T-helper 17 cell (primary cell): ENCODE data around the gene NKX2-3. TPM values are rescaled to one million over a fixed set of nuclear protein-coding genes. Genes with fewer than 3 reads are reported as not detected.

Experiments
- ATAC-seq: fragments of 150-1000 bp; cut with Tn5 transposase; 2 replicates; pipeline ENCODE4 v1.10.0; 2021; ENCODE audit warnings: mild to moderate bottlenecking, moderate library complexity
- DNase-seq, 3 donors: peaks; one replicate each; pipeline versions ENCODE4 v3.0.0 to v3.0.0-alpha.2; 2020 to 2021
- H3K9me3 ChIP-seq: one replicate; pipeline ENCODE4 v1.7.0; 2013; ENCODE audit warnings: low read length, mild to moderate bottlenecking; ENCODE audit not compliant: control insufficient read depth, poor library complexity, severe bottlenecking
- H3K27ac Mint-ChIP-seq: one replicate; pipeline ENCODE4 v1.8.0; 2022; ENCODE audit warnings: mild to moderate bottlenecking, moderate library complexity, mixed read lengths
- H3K27me3 Mint-ChIP-seq: one replicate; pipeline ENCODE4 v1.8.0; 2022; ENCODE audit warnings: mixed read lengths
- H3K36me3 Mint-ChIP-seq: one replicate; pipeline ENCODE4 v1.8.0; 2022; ENCODE audit warnings: low read depth, mixed read lengths
- H3K4me1 Mint-ChIP-seq: one replicate; pipeline ENCODE4 v1.8.0; 2022; ENCODE audit warnings: mild to moderate bottlenecking, mixed read lengths
- H3K4me3 Mint-ChIP-seq: one replicate; pipeline ENCODE4 v1.8.0; 2022; ENCODE audit warnings: mild to moderate bottlenecking, moderate library complexity, mixed read lengths
- total RNA-seq, 4 donors: library from RNA in 2 of 4; stranded (reverse) in 2 of 4; gene quantifications; one replicate each; pipeline ENCODE4 v1.2.3 and lab custom pipeline; 2022 to 2026

Gene NKX2-3
- total RNA-seq, 2 donors from 2014 or later: not detected

GRCh38 chr10:99521765-99522469, 10.8 kb upstream of the NKX2-3 start:
- H3K9me3 ChIP-seq: no peaks in the 10 kb centered on the region
- Mint-ChIP-seq H3K4me3 (no peak overlapping the region), H3K36me3 (peaks cover 3% of the 10 kb centered on the region), H3K4me1 (peaks cover 6% of the 10 kb centered on the region), H3K27me3 (peaks cover 80% of the 10 kb centered on the region), H3K27ac (no peak overlapping the region)
- no peak for ATAC-seq
- DNase-seq: no peak

- no peak for ATAC-seq
Measured at GRCh38 chr10:99522470-99523250, 10.1 kb upstream of the NKX2-3 start.

GRCh38 chr10:99523251-99523773, 9.4 kb upstream of the NKX2-3 start:
- DNase-seq (no peak), ATAC-seq (no peak)
- Mint-ChIP-seq H3K4me1 (peaks cover 6% of the 10 kb centered on the region), H3K36me3 (peaks cover 3% of the 10 kb centered on the region), H3K27me3 (peaks cover 83% of the 10 kb centered on the region), H3K27ac (no peak overlapping the region), H3K4me3 (peak overlapping the region; percentile 68)
- H3K9me3 ChIP-seq: no peaks in the 10 kb centered on the region

More at GRCh38 chr10:99522470-99523250, 10.1 kb upstream of the NKX2-3 start:
- Mint-ChIP-seq H3K4me3 (peak overlapping the region; percentile 68), H3K27ac (no peak overlapping the region), H3K4me1 (peaks cover 6% of the 10 kb centered on the region), H3K36me3 (peaks cover 3% of the 10 kb centered on the region), H3K27me3 (peaks cover 81% of the 10 kb centered on the region)
- DNase-seq: no peak
- no peaks in the 10 kb centered on the region for H3K9me3 ChIP-seq

- peaks cover 87% of the 10 kb centered on the region for H3K27me3 Mint-ChIP-seq
Measured at GRCh38 chr10:99524050-99524666, 8.6 kb upstream of the NKX2-3 start.

GRCh38 chr10:99524736-99525380, 7.9 kb upstream of the NKX2-3 start:
- H3K4me1 Mint-ChIP-seq: peaks cover 10% of the 10 kb centered on the region
- H3K9me3 ChIP-seq: no peaks in the 10 kb centered on the region
- DNase-seq: no peak
- no peak overlapping the region for H3K27ac Mint-ChIP-seq
- ATAC-seq: no peak
- H3K27me3 Mint-ChIP-seq: peaks cover 87% of the 10 kb centered on the region
- no peak overlapping the region for H3K4me3 Mint-ChIP-seq
- H3K36me3 Mint-ChIP-seq: peaks cover 4% of the 10 kb centered on the region

More at GRCh38 chr10:99524050-99524666, 8.6 kb upstream of the NKX2-3 start:
- H3K9me3 ChIP-seq: no peaks in the 10 kb centered on the region
- Mint-ChIP-seq H3K4me1 (peaks cover 8% of the 10 kb centered on the region), H3K4me3 (no peak overlapping the region), H3K36me3 (peaks cover 3% of the 10 kb centered on the region), H3K27ac (no peak overlapping the region)
- DNase-seq: no peak
- no peak for ATAC-seq

- Mint-ChIP-seq H3K4me3 (no peak overlapping the region), H3K27me3 (peaks cover 87% of the 10 kb centered on the region), H3K27ac (no peak overlapping the region), H3K36me3 (peaks cover 6% of the 10 kb centered on the region), H3K4me1 (peaks cover 18% of the 10 kb centered on the region)
- ATAC-seq (no peak), DNase-seq (no peak)
- H3K9me3 ChIP-seq: no peaks in the 10 kb centered on the region
Measured at GRCh38 chr10:99525897-99526296, 6.8 kb upstream of the NKX2-3 start.

- H3K36me3 Mint-ChIP-seq: peaks cover 6% of the 10 kb centered on the region
- no peak for ATAC-seq
- H3K4me3 Mint-ChIP-seq: no peak overlapping the region
Measured at GRCh38 chr10:99526861-99527504, 5.8 kb upstream of the NKX2-3 start.

GRCh38 chr10:99527526-99528493, 4.9 kb upstream of the NKX2-3 start:
- Mint-ChIP-seq H3K36me3 (peaks cover 6% of the 10 kb centered on the region), H3K27me3 (peaks cover 90% of the 10 kb centered on the region), H3K4me1 (peaks cover 20% of the 10 kb centered on the region), H3K27ac (no peak overlapping the region), H3K4me3 (no peak overlapping the region)
- ATAC-seq (no peak), DNase-seq (no peak)
- H3K9me3 ChIP-seq: no peaks in the 10 kb centered on the region

More at GRCh38 chr10:99526861-99527504, 5.8 kb upstream of the NKX2-3 start:
- Mint-ChIP-seq H3K27me3 (peaks cover 89% of the 10 kb centered on the region), H3K4me1 (peaks cover 18% of the 10 kb centered on the region), H3K27ac (no peak overlapping the region)
- H3K9me3 ChIP-seq: no peaks in the 10 kb centered on the region
- DNase-seq: no peak

GRCh38 chr10:99528494-99529441, 4.0 kb upstream of the NKX2-3 start:
- H3K27ac Mint-ChIP-seq: no peak overlapping the region
- no peak overlapping the region for H3K4me3 Mint-ChIP-seq
- H3K4me1 Mint-ChIP-seq: peaks cover 19% of the 10 kb centered on the region
- H3K9me3 ChIP-seq: no peaks in the 10 kb centered on the region
- ATAC-seq (no peak), DNase-seq (no peak)
- H3K36me3 Mint-ChIP-seq: peaks cover 10% of the 10 kb centered on the region
- H3K27me3 Mint-ChIP-seq: peaks cover 92% of the 10 kb centered on the region

- H3K4me1 Mint-ChIP-seq: peaks cover 19% of the 10 kb centered on the region
- no peak overlapping the region for H3K4me3 Mint-ChIP-seq
- peaks cover 10% of the 10 kb centered on the region for H3K36me3 Mint-ChIP-seq
- no peaks in the 10 kb centered on the region for H3K9me3 ChIP-seq
- ATAC-seq (no peak), DNase-seq (no peak)
- H3K27me3 Mint-ChIP-seq: peaks cover 92% of the 10 kb centered on the region
- H3K27ac Mint-ChIP-seq: no peak overlapping the region
Measured at GRCh38 chr10:99529591-99530107, 3.1 kb upstream of the NKX2-3 start.
